GM18505 (cell line): Measurements from ENCODE around the gene ACSF2.

Experiments used
- ATAC-seq: cut with Tn5 transposase; IDR thresholded peaks from one replicate; pipeline ENCODE4 v1.9.1; 2021; ENCODE audit not compliant: unreplicated experiment
- POLR2A ChIP-seq: IDR thresholded peaks from 4 replicates; pipeline ENCODE4 v1.6.1; 2011; ENCODE audit warnings: borderline replicate concordance; ENCODE audit not compliant: insufficient read depth, insufficient read length; ENCODE audit errors: extremely low read depth

Gene ACSF2

DNA sequence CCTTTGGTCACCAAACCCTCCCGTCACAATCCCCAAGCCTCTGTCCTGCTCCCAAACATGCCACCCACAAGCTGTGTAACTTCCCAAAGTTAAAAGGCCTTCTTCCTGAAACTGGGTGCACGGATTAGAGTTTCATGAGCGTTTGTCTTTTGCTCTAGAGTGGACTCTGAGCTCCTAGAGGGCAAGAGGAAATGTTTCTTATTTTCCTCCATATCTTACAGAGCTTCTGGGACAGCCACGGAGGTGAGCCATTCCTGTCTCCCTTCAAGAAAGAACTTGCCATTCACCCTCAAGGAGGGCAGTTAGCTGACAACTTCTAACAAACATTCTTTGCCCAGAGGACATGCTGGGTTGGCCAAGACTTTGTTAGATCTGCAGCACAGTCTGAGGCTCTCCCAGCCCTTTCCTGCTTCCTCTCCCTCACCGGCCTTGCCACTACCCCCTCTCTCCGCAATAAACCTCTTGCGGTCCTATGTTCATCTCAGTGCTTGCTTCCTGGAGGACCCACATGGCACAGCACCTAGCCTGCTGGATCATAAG lies 79.6 kb downstream of the ACSF2 start:
- no peak for ATAC-seq

DNA sequence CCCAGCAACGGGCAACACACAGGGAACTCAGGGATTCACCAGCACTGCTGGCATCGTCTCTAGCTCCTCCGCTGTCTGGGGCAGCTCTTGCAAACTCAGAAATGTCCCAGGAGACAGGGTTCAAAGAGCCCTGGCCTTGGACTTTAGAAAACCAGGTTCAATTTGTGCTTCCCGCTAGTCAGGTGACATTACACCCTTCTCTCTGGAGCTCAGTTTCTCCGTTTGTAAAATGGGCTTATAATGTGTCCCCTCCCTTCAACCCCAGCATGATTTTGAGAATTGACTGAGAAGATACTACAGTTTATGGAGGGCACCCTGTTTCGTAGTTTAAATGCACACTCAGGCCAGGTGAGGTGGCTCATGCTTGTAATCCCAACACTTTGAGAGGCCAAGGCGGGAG lies 80.3 kb downstream of the ACSF2 start:
- TF ChIP-seq POLR2A = no peak
- ATAC-seq = no peak

More for the DNA sequence above, 79.6 kb downstream of the ACSF2 start:
- no peak for TF ChIP-seq POLR2A

DNA sequence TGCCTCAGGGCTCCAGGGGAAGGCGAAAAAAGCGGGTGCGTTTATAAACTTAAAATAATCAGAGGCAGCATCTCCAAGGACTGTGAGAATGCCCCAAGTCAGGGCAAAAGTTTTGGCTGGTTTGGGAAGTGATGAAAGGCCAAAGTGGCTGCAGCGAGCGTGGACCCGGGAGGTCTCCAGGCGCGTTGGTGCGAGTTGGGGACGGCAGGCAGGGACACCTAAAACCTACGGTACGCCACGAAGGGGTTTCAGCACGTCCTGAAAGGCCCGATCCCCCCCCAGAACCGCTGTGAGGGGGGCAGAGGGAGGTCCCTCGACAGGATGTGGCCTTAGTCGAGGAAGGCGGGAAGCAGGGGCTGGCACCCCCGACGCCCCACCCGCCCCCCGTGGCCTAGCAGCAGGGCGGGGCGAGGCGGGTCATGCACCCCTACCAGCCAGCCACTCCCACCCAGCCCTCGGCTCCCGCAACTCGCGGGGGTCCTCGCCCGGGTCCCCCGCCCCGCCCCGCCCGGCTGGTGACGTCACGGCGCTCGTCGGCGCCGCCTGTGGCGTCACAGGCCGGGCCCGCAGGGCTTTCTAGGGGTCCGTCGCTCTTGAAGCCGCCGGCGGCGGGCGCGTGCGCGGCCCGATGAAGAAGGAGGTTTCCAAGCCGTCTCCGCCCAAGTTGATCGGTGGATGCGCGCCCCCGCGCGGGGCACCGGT lies 82.0 kb downstream of the ACSF2 start, which contains the start of gene MYCBPAP:
TSS of gene MYCBPAP (plus strand) at position 569 of the 702 bp plus-strand sequence. CDS start 236 bp downstream, outside the sequence.
- peak; percentile 41 for TF ChIP-seq POLR2A
- ATAC-seq = peak; percentile 46

DNA sequence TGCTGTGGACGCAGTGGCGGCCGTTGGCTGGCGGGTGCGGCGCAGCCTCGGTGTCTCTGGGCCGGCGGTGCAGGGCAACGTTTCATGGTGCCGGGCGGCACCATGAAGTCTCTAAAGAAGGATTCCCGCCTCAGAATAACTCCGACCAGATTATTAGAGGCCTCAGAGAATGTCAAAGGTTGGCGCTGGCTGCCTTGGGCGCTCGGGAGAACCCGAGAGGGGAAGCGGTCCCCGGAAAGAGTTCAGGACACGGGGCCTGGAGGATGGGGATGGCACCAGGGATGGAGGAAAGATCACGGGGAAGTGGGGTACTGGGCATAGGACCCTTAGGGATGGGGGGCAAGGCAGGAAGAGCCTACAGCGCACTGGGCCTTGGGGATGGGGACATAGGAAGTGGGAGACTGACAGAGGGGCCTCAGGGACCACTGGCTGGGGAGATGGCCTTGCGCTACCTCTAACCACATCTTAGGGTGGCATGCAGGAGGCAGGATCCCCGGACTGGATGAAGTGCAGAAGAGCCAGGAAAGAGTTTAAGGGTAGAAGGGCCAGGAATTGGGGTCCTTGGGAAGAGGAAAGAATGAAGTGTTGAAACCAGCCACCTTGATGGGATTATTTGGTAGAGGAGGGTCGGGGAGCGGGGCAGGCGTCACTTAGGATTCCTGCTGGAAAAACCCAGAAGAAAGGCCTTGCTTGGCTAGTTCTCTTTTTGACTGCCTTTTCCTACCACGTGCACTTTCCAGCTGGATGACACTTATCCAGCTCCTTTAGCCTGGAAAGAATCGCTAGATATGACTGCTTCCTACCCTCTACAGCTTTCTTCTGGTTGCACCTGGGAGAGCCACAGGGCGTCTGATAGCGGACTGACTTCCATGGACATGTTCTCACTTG lies 82.8 kb downstream of the ACSF2 start:
- no peak for ATAC-seq
- no peak for TF ChIP-seq POLR2A

DNA sequence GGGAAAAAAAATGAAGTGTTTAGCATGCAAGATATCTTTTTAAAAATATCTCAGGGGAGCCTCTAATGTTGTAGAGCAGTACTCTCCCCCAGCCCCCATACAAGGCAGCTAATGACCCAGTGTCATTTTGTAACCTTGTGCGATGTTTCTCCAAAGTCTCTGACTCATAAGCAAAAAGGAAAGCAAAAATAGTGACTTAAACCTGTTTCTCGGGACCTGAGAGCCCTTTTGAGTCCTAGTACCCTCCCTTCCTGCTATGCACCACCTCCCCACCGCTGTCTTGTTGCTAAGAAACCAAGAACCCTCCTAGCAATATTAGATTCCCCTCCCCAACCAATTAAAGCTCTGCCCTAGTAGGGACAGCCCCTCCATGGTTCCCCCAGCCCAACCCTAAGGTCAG lies 85.0 kb downstream of the ACSF2 start:
- ATAC-seq = peak; percentile 74
- no peak for TF ChIP-seq POLR2A

DNA sequence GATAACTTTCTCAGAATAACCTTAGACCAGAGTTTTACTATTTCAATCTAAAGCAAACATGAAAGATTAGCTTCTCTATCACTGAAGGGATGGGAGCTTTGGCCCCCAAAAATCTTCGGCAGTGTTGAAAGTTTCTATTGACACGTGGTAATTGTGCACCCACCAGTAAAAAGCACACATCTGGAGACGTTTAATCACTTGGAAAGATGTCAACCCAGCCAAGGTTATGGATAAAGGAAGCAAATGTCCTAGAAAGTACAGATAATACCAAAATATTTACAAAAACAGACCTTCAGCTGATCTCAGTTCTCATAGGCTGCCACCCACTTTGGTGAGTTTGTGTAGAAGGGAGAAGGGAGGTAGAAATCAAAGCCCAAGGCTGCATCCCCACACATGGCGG lies 87.5 kb downstream of the ACSF2 start:
- TF ChIP-seq POLR2A = no peak
- ATAC-seq = no peak

DNA sequence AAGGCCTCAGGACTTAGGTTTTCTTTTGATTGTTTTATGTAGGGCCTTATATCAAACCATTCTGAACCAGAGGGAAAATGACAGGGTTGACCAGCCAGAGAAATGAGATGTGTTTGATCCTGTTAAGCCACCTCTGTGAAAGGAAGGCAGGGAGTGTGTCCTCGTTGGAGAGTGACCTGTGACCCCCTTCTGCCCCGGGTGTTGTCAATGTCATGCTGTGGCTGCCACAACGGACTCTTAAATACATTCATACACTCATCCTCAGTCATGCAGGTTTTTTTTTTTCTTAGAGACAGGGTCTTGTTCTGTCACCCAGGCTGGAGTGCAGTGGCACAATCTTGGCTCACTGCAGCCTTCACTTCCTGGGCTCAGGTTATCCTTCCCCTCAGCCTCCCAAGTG lies 88.4 kb downstream of the ACSF2 start:
- no peak for ATAC-seq

DNA sequence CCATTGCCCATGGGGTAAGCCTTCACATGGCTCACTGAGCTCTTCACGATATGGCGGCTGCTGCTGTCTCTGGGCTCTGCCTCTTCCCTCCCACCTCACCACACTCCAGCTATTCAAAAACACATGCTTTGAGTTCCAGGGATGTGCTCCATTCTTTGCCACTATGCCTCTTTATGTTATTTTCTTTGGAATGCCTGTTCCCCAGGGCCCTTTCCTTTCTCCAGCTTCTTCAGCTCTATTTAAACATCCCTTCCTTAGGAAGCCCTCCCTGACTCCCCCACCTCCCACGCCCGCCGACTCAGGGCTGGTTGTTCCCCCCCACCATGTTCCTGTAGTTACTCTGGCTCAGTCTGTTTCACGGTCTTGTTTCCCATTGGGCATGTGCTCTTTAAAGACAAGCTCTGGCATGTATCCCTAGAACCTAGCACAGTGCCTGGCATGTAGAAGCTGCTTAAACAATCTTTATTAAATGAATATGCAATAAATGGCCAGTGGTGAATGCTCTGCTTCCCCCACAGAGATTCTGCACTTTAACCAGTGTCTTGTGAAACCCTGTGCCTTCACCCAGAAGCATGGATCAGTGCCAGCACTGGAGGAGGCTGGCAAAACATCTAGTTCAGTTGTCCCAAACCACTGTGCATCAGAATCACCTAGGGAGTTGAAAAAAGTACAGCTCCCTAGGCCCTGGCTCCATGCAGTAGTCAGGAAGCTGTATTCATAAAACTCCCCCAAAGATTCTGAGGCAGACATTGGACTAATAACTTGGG lies 89.1 kb downstream of the ACSF2 start:
- ATAC-seq = no peak
- no peak for TF ChIP-seq POLR2A

More for the DNA sequence above, 88.4 kb downstream of the ACSF2 start:
- no peak for TF ChIP-seq POLR2A

DNA sequence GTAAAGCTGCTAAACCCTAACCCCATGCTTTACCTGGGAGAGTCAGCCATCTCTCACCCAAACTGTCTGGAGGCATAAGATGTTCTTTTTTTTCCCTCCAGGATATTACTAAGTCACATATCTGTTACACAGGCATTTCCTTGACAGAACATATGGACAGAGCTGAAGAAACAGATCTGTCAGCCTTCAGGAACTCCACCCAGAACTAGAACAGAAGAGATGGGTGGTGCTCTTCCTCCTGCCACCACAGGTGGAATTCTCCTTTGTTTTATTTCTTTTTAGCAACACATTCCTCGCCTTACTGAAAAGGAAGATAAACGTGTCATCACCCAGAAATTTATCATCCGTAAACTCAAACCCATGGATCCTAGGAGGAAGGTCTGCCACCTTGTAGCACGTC lies 91.0 kb downstream of the ACSF2 start:
- ATAC-seq = no peak
- TF ChIP-seq POLR2A = no peak

DNA sequence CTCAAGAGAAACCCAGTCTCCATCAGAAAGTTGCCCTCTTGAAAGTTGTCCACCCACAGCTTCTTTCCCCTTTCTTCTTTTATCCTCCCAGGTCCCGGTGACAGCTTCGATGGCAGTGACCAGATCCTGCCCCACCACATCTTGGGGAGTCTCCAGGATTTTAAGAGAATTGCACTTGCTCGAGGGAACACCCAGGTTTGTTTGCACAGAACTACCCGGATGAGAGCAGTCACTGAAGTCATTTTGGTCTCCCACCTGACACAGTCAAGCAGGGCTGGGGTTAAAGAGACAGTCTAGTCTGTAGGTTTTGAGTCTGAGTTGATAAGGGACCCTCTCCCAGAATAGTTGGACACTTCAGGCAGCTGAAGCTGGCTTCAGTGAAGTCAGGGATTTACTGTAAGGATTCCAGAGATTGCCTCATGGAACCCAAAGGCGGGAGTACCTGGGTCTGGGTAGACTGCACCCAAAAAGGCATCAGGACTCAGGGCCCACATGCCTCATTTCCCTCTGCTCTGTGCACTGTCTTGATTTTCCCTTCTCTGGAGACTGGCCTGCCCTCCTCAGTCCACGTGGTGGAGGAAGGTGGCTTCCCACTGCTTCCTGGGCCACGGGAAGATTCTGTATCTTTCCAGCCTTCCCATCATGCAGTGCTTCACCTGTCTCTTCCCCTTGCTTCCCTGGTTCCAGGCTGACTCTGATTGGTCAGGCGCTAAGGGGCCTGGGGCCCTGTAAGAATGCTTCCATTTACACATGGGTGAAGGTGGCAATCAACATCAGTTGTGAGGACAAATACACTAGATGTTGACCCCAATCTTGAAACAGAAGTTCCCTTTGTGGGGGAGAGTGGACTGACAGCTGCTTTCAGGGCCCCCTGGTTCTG lies 91.7 kb downstream of the ACSF2 start:
- TF ChIP-seq POLR2A = no peak
- no peak for ATAC-seq

DNA sequence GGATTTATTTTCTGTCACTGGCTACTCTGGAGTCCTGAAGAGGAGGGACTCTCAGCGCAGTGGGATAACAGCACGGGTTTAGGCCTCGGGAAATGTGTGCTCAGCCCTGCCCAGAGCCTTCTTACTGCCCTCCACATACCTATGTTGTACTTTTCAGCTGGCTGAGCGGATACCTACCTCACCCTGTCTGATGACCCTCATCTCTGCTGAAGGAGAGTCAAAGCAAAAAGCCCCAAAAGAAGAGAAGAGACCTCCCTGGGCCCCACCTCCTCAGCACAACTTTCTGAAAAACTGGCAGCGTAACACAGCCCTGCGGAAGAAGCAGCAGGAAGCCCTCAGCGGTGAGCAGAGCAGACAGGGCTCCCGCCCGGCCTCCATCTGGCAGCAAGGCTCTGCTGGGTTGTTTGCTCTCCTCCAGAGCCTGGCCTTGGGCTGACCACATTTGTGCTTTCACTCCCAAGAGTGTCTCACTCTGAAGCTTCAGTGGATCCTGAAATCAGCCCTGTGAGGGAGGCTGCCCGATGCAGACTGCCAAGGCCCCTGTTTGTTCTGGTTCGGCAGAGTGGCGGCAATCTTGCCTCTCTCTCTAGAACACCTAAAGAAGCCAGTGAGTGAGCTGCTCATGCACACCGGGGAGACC lies 92.5 kb downstream of the ACSF2 start:
- ATAC-seq = no peak

More for the DNA sequence above, 92.5 kb downstream of the ACSF2 start:
- TF ChIP-seq POLR2A = no peak
